HuH-7.5 (cell line): ENCODE measurements around the gene ZMYND8.

Experiments
- DNase-seq: peaks from one replicate; pipeline ENCODE4 v3.0.0; 2011; ENCODE audit warnings: low spot score

The ZMYND8 gene

GRCh38 chr20:47174456-47175243 is 181.8 kb downstream of the ZMYND8 start:
- DNase-seq, result peak; percentile 41

GRCh38 chr20:47173596-47174216 is 182.8 kb downstream of the ZMYND8 start:
- peak; percentile 56 for DNase-seq

- DNase-seq, result peak; percentile 13
These were observed 183.9 kb downstream of the ZMYND8 start for GRCh38 chr20:47172579-47172978.

- no peak for DNase-seq
These were observed 188.7 kb downstream of the ZMYND8 start for GRCh38 chr20:47167846-47168245.

DNA sequence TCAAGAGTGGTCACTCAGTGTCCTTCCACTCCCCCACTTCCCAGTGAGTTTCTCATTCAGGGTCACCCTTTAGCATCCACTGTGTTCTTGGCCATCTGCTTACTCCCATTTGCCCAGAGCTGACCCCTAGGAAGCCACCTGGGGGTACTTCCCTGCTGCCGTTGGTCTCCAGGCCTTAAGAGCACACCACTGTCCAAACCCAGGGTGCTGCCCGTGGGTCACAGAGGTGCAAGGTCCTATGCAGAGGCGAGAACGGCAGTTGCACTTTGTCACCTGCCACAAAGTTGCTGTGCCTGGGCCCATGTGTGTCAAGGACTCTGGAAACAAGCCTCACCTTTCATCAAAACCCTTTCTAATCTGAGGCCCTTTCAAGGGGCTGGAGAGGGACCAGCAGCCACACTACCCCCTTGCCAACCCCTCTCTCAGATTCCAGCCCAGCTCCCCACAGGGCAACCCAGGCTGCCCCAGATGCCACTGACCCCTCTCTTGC is 191.1 kb downstream of the ZMYND8 start:
- no peak for DNase-seq

- DNase-seq, result no peak
These were observed 192.4 kb downstream of the ZMYND8 start for GRCh38 chr20:47164140-47164539.

- no peak for DNase-seq
These were observed 195.1 kb downstream of the ZMYND8 start for GRCh38 chr20:47161411-47161810.

DNA sequence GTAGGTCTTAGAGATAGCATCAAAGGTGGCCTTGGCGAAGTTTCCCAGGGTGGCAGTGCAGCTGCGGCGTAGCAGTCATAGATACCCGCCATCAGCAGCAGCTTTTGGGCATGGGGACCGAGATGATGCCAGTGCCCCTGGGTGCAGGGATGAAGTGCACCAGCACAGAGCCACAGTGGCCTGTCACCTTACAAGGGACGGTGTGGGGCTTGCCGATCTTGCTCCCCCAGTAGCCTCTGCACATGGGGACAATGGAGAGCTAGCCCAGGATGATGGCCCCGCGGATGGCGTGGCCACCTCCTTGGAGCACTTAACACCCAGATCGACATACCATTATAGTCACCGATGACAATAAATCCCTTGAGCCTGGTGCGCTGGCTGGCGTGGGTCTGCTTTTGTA is 195.5 kb downstream of the ZMYND8 start:
- DNase-seq, result no peak

- DNase-seq, result no peak
These were observed 196.3 kb downstream of the ZMYND8 start for GRCh38 chr20:47160240-47160639.
